Measurements from ENCODE around the gene LOXL1.

Gene LOXL1

DNA sequence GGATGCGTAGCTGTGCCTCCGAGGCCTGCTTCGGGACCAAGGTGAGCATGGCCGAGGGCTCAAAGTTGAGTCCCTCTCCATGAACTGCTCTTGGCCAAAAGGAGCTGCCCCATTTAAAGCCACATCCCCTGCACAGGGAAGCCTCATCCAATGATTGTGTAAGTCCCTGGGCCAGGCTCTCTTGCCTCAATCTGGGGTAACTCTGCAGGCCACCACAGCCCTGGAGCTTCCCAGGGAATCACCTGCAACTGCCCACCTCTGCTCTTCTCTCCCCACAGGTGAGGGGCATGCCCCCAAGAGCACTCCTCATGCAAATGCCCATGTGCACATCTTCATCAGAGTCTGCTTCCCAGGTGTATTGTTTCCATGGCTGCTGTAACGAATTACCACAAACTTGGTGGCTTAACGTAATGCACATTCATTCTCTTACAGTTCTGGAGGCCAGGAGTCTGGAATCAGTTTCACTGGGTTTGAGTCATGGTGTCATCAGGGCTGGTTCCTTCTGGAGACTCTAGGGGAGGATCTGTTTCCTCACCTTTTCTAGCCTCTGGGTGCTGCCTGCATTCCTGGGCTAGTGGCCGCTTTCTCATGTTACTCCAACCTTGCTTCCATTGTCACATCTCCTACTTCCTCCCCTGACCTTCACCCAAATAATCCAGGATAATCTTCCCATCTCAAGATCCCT lies 25.0 kb upstream of the LOXL1 start:
- no peak for DNase-seq (ENCODE audit: low read depth, low spot score)
- no peak for TF ChIP-seq CTCF (IDR thresholded peaks at IDR 0.05; ENCODE audit: low read depth, low read length)
- H3K4me3 ChIP-seq (ENCODE audit: low read depth, low read length): no peak overlapping the region
- in situ Hi-C loops (cut with HindIII; ENCODE audit: low sequenced_read_pairs): no loop called here

DNA sequence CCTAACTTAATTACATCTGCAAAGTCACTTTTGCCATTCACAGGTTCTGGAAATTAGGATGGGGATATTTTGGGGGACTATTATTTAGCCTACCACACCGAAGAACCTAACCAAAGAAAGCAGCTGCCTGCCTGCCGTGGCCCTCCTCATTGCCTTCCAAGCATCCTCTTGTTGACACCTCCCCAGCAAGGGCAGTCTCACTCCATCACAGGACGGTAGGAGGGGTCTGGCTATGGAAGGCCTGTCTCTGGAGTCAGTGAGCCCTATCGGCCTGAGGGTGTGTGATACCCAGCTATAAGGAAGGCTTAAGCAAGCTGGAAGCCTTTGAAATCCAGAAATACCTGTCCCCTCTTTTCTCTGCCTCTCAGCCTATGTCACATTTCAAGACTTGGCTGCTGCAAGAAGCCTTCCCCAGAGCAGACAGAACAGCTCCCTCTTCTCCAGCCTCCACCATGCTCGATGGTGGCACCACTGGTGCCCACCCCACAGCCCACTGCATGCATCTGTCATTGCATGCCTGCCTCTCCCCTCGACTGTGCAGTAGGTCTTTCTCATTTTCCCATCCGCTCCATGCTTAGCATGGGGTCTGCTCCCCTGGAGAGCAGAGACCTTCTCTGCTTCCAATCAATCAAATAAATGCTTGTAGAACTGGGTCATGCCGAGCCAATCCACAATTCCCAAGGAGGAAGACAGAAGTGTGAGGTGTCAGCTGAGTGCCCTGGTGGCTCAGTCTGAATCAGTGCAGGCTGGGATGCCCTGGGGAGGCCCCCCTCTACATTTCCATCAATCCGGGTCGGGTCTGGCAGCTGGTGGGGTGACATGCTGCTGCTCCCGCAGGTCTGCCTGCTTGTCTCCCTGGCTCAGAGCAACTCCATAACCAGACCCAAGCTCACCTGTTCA lies 23.9 kb upstream of the LOXL1 start:
- in situ Hi-C loops (cut with HindIII; ENCODE audit: low sequenced_read_pairs): no loop called here
- no peak for DNase-seq (ENCODE audit: low read depth, low spot score)
- no peak overlapping the region for H3K4me3 ChIP-seq (ENCODE audit: low read depth, low read length)
- no peak for TF ChIP-seq CTCF (IDR thresholded peaks at IDR 0.05; ENCODE audit: low read depth, low read length)

DNA sequence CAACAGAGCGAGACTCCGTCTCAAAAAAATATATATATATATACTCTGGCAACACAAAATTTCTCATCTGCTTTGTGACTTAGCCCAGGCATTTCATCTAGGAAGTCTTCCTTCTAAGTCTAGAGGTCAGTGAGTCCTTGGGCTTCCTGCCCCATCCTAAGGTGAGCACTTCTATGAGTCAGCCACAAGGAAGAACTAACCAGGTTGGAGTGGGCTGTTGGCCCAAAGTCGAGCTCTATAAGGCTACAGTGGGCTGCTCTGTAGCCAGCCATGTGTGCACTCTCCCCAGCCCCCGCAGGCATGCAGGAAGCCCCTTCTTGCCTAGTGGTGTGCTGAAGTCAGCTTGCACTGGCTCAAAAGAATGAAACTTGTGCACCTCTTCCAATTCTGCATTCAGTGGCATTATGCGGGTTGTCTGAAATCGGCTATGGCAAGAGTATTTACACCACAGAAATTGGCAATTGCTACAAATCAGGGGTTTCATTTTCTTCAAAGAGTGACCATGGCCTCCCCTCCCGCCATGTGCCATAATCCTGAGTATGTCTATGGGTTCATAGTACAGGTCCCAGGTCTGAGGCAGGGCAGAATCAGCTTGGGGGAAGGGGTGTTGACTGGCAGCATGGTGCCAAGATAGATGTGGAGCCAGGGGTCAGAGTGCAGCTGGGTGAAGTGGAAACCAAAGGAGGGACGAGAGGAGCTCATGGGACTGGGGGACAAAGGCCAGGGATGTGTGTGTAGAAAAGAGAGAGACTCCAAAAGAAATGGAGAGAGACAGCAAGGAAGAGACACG lies 22.0 kb upstream of the LOXL1 start:
- DNase-seq (ENCODE audit: low read depth, low spot score): no peak
- in situ Hi-C loops (cut with HindIII; ENCODE audit: low sequenced_read_pairs): no loop called here
- no peak for TF ChIP-seq CTCF (IDR thresholded peaks at IDR 0.05; ENCODE audit: low read depth, low read length)

GRCh38 chr15:73905225-73905827 lies 20.9 kb upstream of the LOXL1 start:
- in situ Hi-C loops (cut with HindIII; ENCODE audit: low sequenced_read_pairs): no loop called here
- TF ChIP-seq CTCF (IDR thresholded peaks at IDR 0.05; ENCODE audit: low read depth, low read length): no peak
- no peak overlapping the region for H3K4me3 ChIP-seq (ENCODE audit: low read depth, low read length)
- DNase-seq (ENCODE audit: low read depth, low spot score): no peak

More for the DNA sequence above, 22.0 kb upstream of the LOXL1 start:
- no peak overlapping the region for H3K4me3 ChIP-seq (ENCODE audit: low read depth, low read length)

DNA sequence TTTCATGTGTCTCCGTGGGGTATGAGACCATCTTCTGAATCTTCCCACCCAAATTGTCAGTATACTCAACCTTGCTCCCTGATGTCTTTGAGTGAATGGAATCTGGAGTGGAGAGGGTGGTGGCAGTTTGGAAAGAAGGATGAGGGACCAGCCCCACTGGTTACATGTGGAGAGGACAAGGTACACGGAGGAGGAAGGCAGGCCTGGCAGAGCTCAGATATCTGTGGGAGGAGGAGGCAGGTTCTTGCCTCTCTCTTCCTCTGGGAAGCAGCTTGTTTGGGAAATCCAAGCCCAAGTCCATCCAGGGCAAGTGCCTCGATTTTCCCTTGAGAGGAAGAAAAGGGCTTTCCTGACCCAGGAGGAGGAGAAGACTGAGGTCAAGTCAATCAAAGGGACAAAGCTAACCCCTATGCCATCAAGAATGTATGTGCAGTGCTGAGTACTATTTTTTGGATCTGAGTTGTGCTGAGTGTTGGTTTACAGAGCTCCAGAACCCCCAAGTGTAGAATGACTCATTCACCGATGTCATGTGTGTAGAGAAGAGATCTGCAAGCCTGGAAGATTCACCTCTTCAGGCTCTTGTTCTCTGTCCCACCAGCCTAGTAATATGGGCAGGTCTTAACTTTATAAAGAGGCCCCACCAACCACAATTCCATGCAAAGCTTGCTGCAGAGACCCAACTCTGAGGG lies 19.8 kb upstream of the LOXL1 start:
- no peak overlapping the region for H3K4me3 ChIP-seq (ENCODE audit: low read depth, low read length)
- no peak for TF ChIP-seq CTCF (IDR thresholded peaks at IDR 0.05; ENCODE audit: low read depth, low read length)
- in situ Hi-C loops (cut with HindIII; ENCODE audit: low sequenced_read_pairs): no loop called here
- peak; percentile 35 for DNase-seq (ENCODE audit: low read depth, low spot score)
